RPMI8226 (cell line): ENCODE results near the gene SELENOS.
A peak's percentile ranks its signal among the peaks of the same experiment; 100 is the strongest.

Experiments
- DNase-seq: peaks from one replicate; pipeline ENCODE4 v3.0.0-alpha.2; 2015

The SELENOS gene

DNA sequence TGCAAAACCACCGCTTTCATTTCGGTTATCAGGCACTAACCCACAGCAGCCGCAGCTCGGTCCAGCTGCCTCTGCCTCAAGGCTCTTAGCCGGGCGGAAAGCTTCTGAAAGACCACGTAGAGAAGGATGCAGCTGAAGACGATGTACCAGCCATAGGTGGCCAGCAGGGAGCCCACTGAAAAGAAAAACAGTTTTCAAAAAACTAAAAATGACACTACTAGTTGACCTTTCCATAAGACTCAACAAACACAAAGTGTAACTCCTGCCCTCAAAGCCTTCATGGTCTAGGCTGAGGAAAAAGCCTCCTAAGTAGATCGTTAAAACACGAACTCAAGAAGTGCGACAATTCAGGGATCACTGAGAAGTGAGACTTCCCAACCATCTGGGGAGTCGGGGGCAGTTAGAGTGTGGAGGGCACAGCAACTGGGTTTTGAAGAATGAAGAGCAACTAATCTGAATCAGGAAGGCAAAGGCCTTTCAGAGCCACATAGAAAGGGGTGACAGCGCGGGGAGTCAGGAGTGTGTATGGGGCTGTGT, 716 bp downstream of the SELENOS start:
- DNase-seq: peak; percentile 81

GRCh38 chr15:101275018-101275417, 2.3 kb downstream of the SELENOS start:
- no peak for DNase-seq

- no peak for DNase-seq
Measured at GRCh38 chr15:101273534-101273933, 3.8 kb downstream of the SELENOS start.

DNA sequence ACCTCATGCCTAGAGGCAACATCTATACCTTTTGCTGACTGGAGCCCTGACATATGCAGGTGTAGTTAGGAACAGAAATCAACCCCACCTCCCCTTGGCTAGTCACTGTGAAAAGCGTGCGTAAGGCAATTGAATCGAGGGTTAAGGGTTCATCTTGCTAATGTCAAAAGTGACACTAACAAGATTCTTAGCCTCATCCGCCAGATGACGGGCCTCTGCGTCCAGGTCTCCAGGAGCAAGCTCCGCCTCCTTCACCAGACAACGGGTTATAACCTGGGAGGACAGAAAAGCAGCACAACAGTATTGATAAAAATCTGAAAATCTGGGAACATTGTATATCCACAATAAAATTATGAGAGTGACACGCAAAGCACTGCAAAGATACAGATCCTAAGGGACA, 4.7 kb downstream of the SELENOS start:
- no peak for DNase-seq

DNA sequence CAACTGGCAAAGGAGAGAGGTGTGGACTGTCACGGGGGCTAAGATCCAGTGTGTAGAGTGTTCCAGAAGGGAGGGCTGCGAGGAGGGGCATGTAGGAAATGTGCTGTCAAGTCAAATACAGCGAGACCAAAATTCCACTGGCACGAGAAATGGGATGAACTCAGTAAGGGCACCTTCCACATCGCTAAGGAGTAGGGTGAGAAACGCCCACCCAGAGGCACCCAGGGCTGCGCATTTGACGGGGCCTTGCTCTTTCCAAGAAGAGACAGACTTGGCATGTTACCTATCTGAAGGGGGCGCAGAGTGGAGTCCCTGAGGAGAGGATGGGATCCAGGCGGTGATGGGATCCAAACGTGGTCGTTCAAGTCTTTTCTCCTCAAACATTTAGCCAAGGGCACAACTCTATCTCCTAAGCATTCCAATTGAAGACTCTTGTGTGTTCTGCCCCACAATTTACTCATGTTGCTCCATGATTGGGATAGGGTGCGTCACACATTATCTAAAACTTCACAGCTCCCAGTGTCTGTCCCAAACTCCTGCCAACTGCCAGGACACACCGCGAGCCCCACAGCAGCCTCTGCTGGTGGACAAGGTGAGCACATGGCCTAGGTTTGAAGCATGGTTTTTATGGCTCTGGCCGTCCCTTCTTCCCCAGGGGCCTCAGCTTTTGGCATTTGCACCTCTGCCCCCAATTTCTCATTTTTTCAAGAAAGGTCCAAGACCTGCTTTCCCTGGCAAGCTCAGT, 7.6 kb downstream of the SELENOS start:
- DNase-seq: peak; percentile 36

GRCh38 chr15:101267320-101268104, 9.8 kb downstream of the SELENOS start:
- DNase-seq: no peak

DNA sequence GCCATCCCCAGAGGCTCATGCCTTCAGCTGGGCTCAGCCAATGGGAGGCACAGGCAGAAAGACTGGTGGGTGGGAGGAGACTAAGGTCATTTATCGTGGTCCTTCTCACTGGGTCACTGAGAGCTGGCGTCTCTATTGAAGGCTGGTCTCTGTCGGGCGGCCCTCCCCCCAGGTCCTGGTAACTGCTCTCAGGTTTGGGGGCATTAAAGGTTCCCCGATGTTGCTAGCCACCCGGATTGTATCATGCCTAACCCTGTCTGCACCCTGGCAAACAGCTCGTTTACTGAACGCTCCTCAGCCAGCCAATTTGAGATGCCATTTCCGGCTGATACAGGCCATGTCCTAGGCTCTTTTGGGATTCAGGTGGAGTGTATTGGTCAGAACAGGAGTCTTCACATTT, 10.5 kb downstream of the SELENOS start:
- DNase-seq: no peak

DNA sequence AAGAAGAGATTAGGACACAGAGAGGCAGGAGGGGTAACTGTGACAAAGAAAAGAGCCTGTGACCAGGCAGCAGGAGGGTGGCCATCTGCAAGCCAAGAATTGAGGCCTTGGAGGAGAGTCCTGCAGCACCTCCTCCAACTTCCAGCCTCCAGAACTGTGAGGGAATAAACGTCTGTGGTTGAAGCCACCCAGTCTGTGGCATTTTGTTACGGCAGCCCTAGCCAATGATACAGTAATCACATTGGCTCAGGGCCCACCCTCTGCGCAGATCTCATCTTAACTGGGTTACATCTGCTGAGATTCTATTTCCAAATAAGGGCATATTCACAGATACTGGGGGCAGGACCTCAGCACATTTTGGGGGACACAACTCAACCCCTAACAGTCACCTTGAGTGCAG, 11.3 kb downstream of the SELENOS start:
- no peak for DNase-seq

DNA sequence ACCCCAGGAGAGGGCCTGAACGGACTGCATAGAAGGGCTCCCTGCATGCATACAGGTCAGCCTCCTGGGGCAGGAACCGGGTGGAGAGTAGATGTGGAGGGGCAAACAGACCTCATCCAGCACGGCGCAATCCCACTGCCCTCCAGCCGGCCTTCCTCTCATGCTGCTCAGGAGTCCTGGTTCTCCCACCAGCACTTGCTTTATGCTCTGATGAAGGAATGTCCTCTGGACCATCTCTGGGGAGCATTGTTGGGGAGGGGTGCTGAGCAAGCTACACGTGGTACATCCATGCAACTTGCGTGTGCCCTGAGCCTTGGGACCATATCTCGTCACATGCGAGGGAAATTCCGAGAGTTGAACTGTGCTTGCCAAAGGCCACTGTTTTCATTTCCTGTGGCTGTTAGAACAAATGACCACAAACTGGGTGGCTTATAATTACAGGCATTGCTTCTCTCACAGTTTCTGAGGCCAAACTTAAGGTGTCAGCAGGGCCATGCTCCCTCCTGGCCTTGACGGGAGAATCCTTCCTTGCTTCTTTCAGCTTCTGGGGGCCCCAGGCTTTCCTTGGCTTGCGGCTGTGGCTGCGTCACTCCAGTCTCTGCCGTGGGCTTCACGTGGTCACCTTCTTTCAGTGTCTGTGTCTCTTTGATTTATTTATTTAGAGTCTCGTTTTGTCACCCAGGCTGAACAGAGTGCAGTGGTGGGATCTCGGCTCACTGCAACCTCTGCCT, 12.2 kb downstream of the SELENOS start:
- DNase-seq: peak; percentile 34

GRCh38 chr15:101264011-101264410, 13.3 kb downstream of the SELENOS start:
- DNase-seq: no peak

GRCh38 chr15:101262551-101262950, 14.7 kb downstream of the SELENOS start:
- no peak for DNase-seq

- peak; percentile 78 for DNase-seq
Measured at GRCh38 chr15:101258238-101259144, 18.8 kb downstream of the SELENOS start.

GRCh38 chr15:101256757-101257156, 20.5 kb downstream of the SELENOS start:
- peak; percentile 25 for DNase-seq

DNA sequence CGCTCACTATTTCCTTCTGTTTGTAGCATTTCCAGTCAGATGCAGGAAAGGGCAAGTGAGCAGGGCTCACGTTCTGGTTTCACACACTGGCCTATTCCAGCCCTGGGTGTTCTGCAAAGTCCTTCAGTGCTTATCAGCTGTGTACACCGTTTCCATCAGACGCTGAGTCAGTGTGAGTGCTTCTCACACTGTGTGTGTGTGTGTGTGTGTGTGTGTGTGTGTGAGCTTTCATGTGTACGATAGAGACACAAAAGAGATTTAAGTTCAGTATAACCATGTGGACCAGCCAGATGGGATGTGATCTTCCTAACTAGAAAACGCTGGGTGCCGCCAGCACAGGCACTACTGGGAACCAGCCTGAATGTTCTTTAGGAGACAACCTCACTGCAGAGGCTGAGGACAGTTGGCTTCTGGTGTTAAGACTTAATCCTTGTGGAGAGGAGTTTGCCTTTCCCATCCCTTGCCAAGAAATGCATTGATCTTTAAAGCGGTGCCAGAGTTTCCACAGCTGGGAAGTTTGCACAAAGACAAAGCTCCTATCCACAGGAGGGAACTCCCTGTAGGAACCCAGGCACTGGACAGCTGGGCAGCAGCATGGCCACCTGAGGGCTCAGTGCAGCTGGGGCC, 21.6 kb downstream of the SELENOS start:
- DNase-seq: no peak

DNA sequence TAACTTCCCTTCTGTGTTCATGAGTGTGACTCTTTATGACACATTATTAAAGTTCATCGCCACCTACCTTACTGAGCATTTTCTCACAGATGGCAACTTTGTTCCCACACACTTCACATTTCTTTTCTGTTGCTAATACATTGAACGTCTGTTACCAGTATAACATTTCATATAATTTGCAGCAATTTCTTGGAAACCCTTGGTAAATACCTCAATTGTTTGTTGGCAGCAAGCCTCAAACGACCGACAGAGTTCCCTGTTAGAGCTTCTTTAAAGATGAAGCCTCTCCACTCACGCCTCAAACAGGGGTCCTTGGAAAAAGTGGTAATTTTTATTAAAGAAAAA, 22.3 kb downstream of the SELENOS start:
- DNase-seq: no peak

DNA sequence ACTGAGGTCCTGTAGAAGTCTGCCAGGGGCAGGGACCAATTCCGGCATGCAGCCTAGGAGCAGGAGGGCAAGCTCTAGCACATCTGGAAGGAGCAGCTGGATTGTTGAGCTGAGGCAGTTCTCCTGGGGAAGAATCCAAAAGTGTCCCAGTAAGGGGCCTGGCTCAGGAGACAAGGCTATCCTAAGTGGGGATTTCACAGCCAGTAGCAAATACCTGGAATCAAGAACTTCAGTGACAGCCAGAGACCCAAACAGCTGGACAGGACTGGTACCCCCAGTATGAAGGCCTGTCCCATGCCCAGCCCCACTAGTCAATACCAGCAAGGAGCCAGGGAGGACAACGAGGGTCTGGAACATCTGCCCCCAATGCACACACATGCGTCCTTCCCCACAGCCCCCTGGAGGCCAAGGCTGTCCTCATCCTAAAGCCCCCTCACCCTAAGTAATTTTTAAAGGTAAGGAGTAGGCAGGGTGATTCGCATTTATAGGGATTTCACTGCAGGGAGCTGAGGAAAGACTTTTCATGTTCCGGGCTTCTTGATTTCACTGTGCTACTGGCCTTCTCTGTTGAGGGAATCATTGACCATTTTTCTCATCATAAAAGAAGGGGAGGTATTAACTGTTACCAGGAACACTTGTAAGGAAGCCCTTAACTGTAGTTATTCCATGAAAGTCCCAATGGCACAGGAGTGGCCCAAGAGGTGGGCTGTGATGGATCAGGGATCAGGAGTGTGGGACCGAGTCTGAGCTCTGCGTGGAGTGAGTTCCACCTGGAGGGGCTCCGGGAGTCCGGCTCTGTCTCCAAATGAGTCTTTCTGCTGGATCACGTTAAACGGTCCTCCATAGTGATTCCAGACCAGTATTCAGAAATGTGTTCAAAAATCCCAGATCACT, 22.9 kb downstream of the SELENOS start:
- DNase-seq: no peak

- DNase-seq: no peak
Measured at GRCh38 chr15:101252836-101253235, 24.4 kb downstream of the SELENOS start.

GRCh38 chr15:101251830-101252820, 25.2 kb downstream of the SELENOS start, which contains the start of gene CHSY1:
Gene CHSY1, minus strand, starts transcription at chr15:101252048. Its CDS starts 592 bp downstream, at chr15:101251456.
- DNase-seq: peak; percentile 97
